HCT116 (cell line): ENCODE data around the gene SLC31A1. TPM values are rescaled to one million over a fixed set of nuclear protein-coding genes. Genes with fewer than 3 reads are reported as not detected.

Experiments
- ATAC-seq: fragments of 200-7000 bp; cut with Tn5 transposase; 2 replicates; pipeline ENCODE4 v1.9.1; 2020; ENCODE audit warnings: mild to moderate bottlenecking, moderate library complexity
- BruUV-seq: library from RNA; stranded (reverse); fragments of 400-500 nt; replicated peaks from 2 replicates; lab custom pipeline; 2021; lab: Mats Ljungman, UMichigan
- CTCF ChIA-PET: fragments of 300-600 bp; sonication (Branson Sonifier 250); formaldehyde crosslinking; loops from one replicate; lab custom pipeline; 2021; ENCODE audit warnings: antibody characterized with exemption; lab: Charles Lee
- POLR2A ChIA-PET: fragments of 300-600, 350-600 bp; sonication (Branson Sonifier 250); formaldehyde crosslinking; loops from one replicate; lab custom pipeline; 2021; ENCODE audit warnings: antibody characterized with exemption; lab: Charles Lee
- RAD21 ChIA-PET, 2 experiments: fragments of 300-600 bp; sonication (Branson Sonifier 250); formaldehyde crosslinking; loops; one replicate each; lab custom pipeline; 2023; ENCODE audit warnings: low total read pairs in 2 of 2; ENCODE audit not compliant: uncharacterized antibody in 2 of 2, unreplicated experiment in 2 of 2, low non-redundant PET in 1 of 2; lab: Charles Lee
- DNase-seq: peaks from one replicate; pipeline ENCODE4 v3.0.0-alpha.2; 2010; ENCODE audit warnings: low read depth, low spot score
- H2AFZ ChIP-seq: fragments of 200-600 bp; shearing (Covaris generic), sonication (generic); 2 replicates; pipeline ENCODE4 v1.6.1; 2017; ENCODE audit warnings: low read depth, mixed run types, mixed read lengths, antibody characterized with exemption, low read length; ENCODE audit not compliant: poor library complexity, severe bottlenecking
- H3K27ac ChIP-seq: 2 replicates; pipeline ENCODE4 v1.5.1; 2012; ENCODE audit warnings: low read depth, low read length
- H3K27me3 ChIP-seq: fragments of 200-600 bp; sonication (generic); 2 replicates; pipeline ENCODE4 v1.6.1; 2016; ENCODE audit warnings: mixed run types, low read length, mixed read lengths; ENCODE audit not compliant: insufficient read depth
- H3K36me3 ChIP-seq, 2 experiments: fragments of 200-500 bp in 1 of 2; fragments of 200-600 bp in 1 of 2; sonication (Bioruptor generic) in 1 of 2; sonication (generic) in 1 of 2; 2 replicates each; pipeline versions ENCODE4 v1.5.1 to v1.6.1; 2014 to 2016; ENCODE audit warnings: low read length in 2 of 2, inconsistent platforms in 1 of 2, mixed read lengths in 1 of 2, mixed run types in 1 of 2; ENCODE audit not compliant: insufficient read depth in 2 of 2, control insufficient read depth in 1 of 2
- H3K4me1 ChIP-seq, 2 experiments: fragments of 200-600 bp in 1 of 2; sonication (generic) in 1 of 2; 2 replicates each; pipeline versions ENCODE4 v1.5.1 to v1.6.1; 2012 to 2017; ENCODE audit warnings: low read length in 2 of 2, inconsistent platforms in 1 of 2, mild to moderate bottlenecking in 1 of 2, mixed read lengths in 1 of 2, mixed run types in 1 of 2, moderate library complexity in 1 of 2; ENCODE audit not compliant: insufficient read depth in 2 of 2, control insufficient read depth in 1 of 2
- H3K4me2 ChIP-seq: fragments of 200-600 bp; sonication (generic); 2 replicates; pipeline ENCODE4 v1.6.1; 2017; ENCODE audit warnings: mixed run types, low read length, mixed read lengths
- H3K4me3 ChIP-seq, 2 experiments: fragments of 200-600 bp in 1 of 2; sonication (generic) in 1 of 2; replicated peaks in 1 of 2; 2 replicates each; pipeline ENCODE4 v1.5.1; 2011 to 2016; ENCODE audit warnings: low read length in 2 of 2, control low read depth in 1 of 2, low read depth in 1 of 2, mild to moderate bottlenecking in 1 of 2, mixed read lengths in 1 of 2, mixed run types in 1 of 2
- H3K79me2 ChIP-seq: fragments of 200-600 bp; sonication (generic); 2 replicates; pipeline ENCODE4 v1.6.1; 2017; ENCODE audit warnings: mild to moderate bottlenecking, mixed run types, low read length, moderate library complexity, mixed read lengths; ENCODE audit not compliant: insufficient read depth
- H3K9ac ChIP-seq: fragments of 200-600 bp; sonication (generic); 2 replicates; pipeline ENCODE4 v1.6.1; 2016; ENCODE audit warnings: low read length, mixed read lengths
- H3K9me2 ChIP-seq: fragments of 200-600 bp; sonication (generic), shearing (Covaris generic); 2 replicates; pipeline ENCODE4 v1.6.1; 2017; ENCODE audit warnings: mixed run types, mild to moderate bottlenecking, moderate library complexity; ENCODE audit not compliant: insufficient read depth
- H3K9me3 ChIP-seq, 2 experiments: fragments of 200-500 bp in 1 of 2; fragments of 200-600 bp in 1 of 2; sonication (Bioruptor generic) in 1 of 2; sonication (generic) in 1 of 2; 2 replicates each; pipeline ENCODE4 v1.6.1; 2014 to 2017; ENCODE audit warnings: low read length in 2 of 2, mixed read lengths in 2 of 2, inconsistent platforms in 1 of 2, low read depth in 1 of 2, mild to moderate bottlenecking in 1 of 2, mixed run types in 1 of 2, moderate library complexity in 1 of 2; ENCODE audit not compliant: control insufficient read depth in 1 of 2, insufficient read depth in 1 of 2
- H4K20me1 ChIP-seq: fragments of 200-600 bp; sonication (generic), shearing (Covaris generic); 2 replicates; pipeline ENCODE4 v1.6.1; 2017; ENCODE audit warnings: mixed run types, mild to moderate bottlenecking, moderate library complexity; ENCODE audit not compliant: insufficient read depth
- CBX3 ChIP-seq: IDR thresholded peaks from 2 replicates; pipeline ENCODE4 v1.6.1; 2012; ENCODE audit warnings: low read depth
- CEBPB ChIP-seq: IDR thresholded peaks from 2 replicates; pipeline ENCODE4 v1.6.1; 2012; ENCODE audit warnings: low read depth
- CTCF ChIP-seq, 3 experiments: fragments of 200-600 bp in 1 of 3; sonication (generic) in 1 of 3; IDR thresholded peaks in 2 of 3; conservative IDR thresholded peaks in 1 of 3; 2 replicates each; pipeline ENCODE4 v1.5.1; 2012 to 2017; ENCODE audit warnings: low read depth in 2 of 3, low read length in 2 of 3, antibody characterized with exemption in 1 of 3, borderline replicate concordance in 1 of 3, control low read depth in 1 of 3, mild to moderate bottlenecking in 1 of 3, mixed read lengths in 1 of 3, mixed run types in 1 of 3, moderate library complexity in 1 of 3; ENCODE audit not compliant: insufficient read depth in 1 of 3
- EGR1 ChIP-seq: IDR thresholded peaks from 2 replicates; pipeline ENCODE4 v1.6.1; 2012; ENCODE audit warnings: low read depth
- EZH2 ChIP-seq: fragments of 200-600 bp; sonication (generic); IDR thresholded peaks from 2 replicates; pipeline ENCODE4 v1.6.1; 2017; ENCODE audit warnings: antibody characterized with exemption, mixed run types
- JUND ChIP-seq: IDR thresholded peaks from 2 replicates; pipeline ENCODE4 v1.6.1; 2012
- MAX ChIP-seq: IDR thresholded peaks from 2 replicates; pipeline ENCODE4 v1.6.1; 2012
- POLR2A ChIP-seq: IDR thresholded peaks from 2 replicates; pipeline ENCODE4 v1.7.0; 2011; ENCODE audit warnings: borderline replicate concordance; ENCODE audit not compliant: insufficient read depth, insufficient read length; ENCODE audit errors: extremely low read depth
- POLR2AphosphoS5 ChIP-seq: IDR thresholded peaks from 2 replicates; pipeline ENCODE4 v1.6.1; 2011; ENCODE audit warnings: mild to moderate bottlenecking, low read depth, low read length, moderate library complexity
- TCF7L2 ChIP-seq: IDR thresholded peaks from 2 replicates; pipeline ENCODE4 v1.7.0; 2011; ENCODE audit warnings: borderline replicate concordance, inconsistent platforms; ENCODE audit not compliant: insufficient read depth, insufficient read length; ENCODE audit errors: extremely low read depth
- YY1 ChIP-seq: IDR thresholded peaks from 2 replicates; pipeline ENCODE4 v1.6.1; 2011; ENCODE audit warnings: low read length, low read depth, moderate library complexity, mild to moderate bottlenecking; ENCODE audit not compliant: insufficient replicate concordance; ENCODE audit errors: extremely low read depth
- ZBTB33 ChIP-seq: IDR thresholded peaks from 2 replicates; pipeline ENCODE4 v1.6.1; 2011; ENCODE audit warnings: mild to moderate bottlenecking, low read length, moderate library complexity; ENCODE audit not compliant: insufficient replicate concordance; ENCODE audit errors: extremely low read depth
- ZNF274 ChIP-seq: fragments of 200-500 bp; sonication (Bioruptor generic); IDR thresholded peaks from 2 replicates; pipeline ENCODE4 v1.6.1; 2014; ENCODE audit warnings: mild to moderate bottlenecking, low read depth, low read length, inconsistent platforms
- intact Hi-C: fragments of 100-400 bp; cut with micrococcal nuclease; formaldehyde crosslinking; loops from 2 replicates; pipeline ENCODE4 v1.10.0; 2022
- total RNA-seq: library from RNA; stranded (reverse); gene quantifications from one replicate; pipeline ENCODE4 v1.2.1, GENCODE V29; 2021; ENCODE audit not compliant: unreplicated experiment

The SLC31A1 gene
- total RNA-seq, 1 experiment from 2014 or later, result 24.4 TPM

GRCh38 chr9:113227436-113227835 lies 6.1 kb downstream of the SLC31A1 start:
- Histone ChIP-seq H3K4me2 (no peak overlapping the region), H3K4me1 (peaks cover 2 to 5% of the 10 kb centered on the region in 2 experiments; a peak in 3 of 4 replicates), H4K20me1 (no peaks in the 10 kb centered on the region), H3K9me2 (no peaks in the 10 kb centered on the region), H3K27me3 (no peaks in the 10 kb centered on the region), H3K79me2 (peaks cover 29% of the 10 kb centered on the region), H3K36me3 (no peaks in the 10 kb centered on the region), H3K9ac (no peak overlapping the region), H3K27ac (no peak overlapping the region), H2AFZ (no peak overlapping the region), H3K4me3 (no peak overlapping the region), H3K9me3 (no peaks in the 10 kb centered on the region)
- ChIA-PET RAD21 (no interaction called here), CTCF (no interaction called here), POLR2A (no interaction called here)
- DNase-seq (no peak), ATAC-seq (no peak)
- intact Hi-C loops, result no loop called here
- no TSS peak for BruUV-seq
- TF ChIP-seq CBX3, result no peak
- TF ChIP-seq EGR1, result no peak
- no peak for TF ChIP-seq JUND
- TF ChIP-seq ZNF274, result no peak
- no peak for TF ChIP-seq MAX
- no peak for TF ChIP-seq CEBPB
- TF ChIP-seq TCF7L2, result no peak

GRCh38 chr9:113228130-113228665 lies 6.9 kb downstream of the SLC31A1 start:
- Histone ChIP-seq H3K27me3 (no peaks in the 10 kb centered on the region), H2AFZ (no peak overlapping the region), H3K4me2 (no peak overlapping the region), H3K9me2 (no peaks in the 10 kb centered on the region), H4K20me1 (no peaks in the 10 kb centered on the region), H3K27ac (no peak overlapping the region), H3K9ac (no peak overlapping the region), H3K36me3 (no peaks in the 10 kb centered on the region), H3K4me3 (no peak overlapping the region), H3K9me3 (no peaks in the 10 kb centered on the region), H3K4me1 (no peaks in the 10 kb centered on the region), H3K79me2 (peaks cover 27% of the 10 kb centered on the region; the same call in 1 of the 2 replicates)
- POLR2A ChIA-PET, result no interaction called here
- DNase-seq (no peak), ATAC-seq (no peak)
- RAD21 ChIA-PET, result no interaction called here
- CTCF ChIA-PET, result no interaction called here
- no TSS peak for BruUV-seq
- no peak for TF ChIP-seq YY1
- no peak for TF ChIP-seq EZH2
- TF ChIP-seq POLR2AphosphoS5, result no peak
- no peak for TF ChIP-seq TCF7L2
- TF ChIP-seq ZBTB33, result no peak
- TF ChIP-seq CTCF (IDR thresholded peaks at IDR 0.05 in 2 of 3, conservative IDR thresholded peaks at IDR 0.05 in 1 of 3; ENCODE audit: borderline replicate concordance in 1 of 3, insufficient read depth in 1 of 3, low read depth in 2 of 3, low read length in 2 of 3), result no peak
- no peak for TF ChIP-seq POLR2A
- intact Hi-C loops, result no loop called here
